ENCODE measurements around the gene LAMP1. TPM values are rescaled to one million over a fixed set of nuclear protein-coding genes. Genes with fewer than 3 reads are reported as not detected.

LAMP1 gene
- total RNA-seq, 2 experiments from 2014 or later: 72.2 to 80.7 TPM

DNA sequence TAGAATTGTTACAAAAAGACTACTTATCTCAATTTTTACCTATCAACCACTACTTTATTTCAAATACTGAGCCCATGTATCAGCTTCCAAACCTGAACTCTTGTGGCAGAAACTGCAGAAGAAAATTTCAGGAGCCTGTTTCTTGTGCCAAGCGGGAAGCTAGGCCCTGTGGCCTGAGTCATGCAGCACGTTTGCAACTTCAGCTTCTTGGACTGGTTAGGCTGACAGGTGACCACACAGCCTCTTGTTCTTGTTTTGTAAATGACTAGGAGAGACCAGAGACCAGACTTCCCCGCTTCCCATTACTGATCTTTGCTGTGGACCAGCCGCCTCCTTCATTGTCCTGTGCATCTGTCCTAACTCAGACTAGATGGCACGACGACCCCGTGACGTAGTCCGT lies 3.4 kb upstream of the LAMP1 start:
- Mint-ChIP-seq H3K27ac (peak overlapping the region; percentile 42), H3K36me3 (ENCODE audit: low read depth) (peaks cover 23% of the 10 kb centered on the region), H3K4me1 (ENCODE audit: low read depth) (peaks cover 32% of the 10 kb centered on the region), H3K27me3 (peaks cover 52% of the 10 kb centered on the region), H3K9me3 (peaks cover 2% of the 10 kb centered on the region), H3K4me3 (no peak overlapping the region)
- Histone ChIP-seq H3K9me3 (ENCODE audit: control insufficient read depth in 1 of 2, insufficient read depth in 1 of 2, low read length in 2 of 2) (peaks cover 0 to 4% of the 10 kb centered on the region in 2 experiments), H3K27me3 (ENCODE audit: control insufficient read depth in 1 of 2, insufficient read depth in 2 of 2, low read length in 2 of 2) (peaks cover 19 to 20% of the 10 kb centered on the region in 2 experiments), H3K4me3 (ENCODE audit: low read length) (no peak overlapping the region), H3K4me1 (ENCODE audit: insufficient read depth, low read length) (peaks cover 33% of the 10 kb centered on the region), H3K27ac (ENCODE audit: low read depth in 1 of 2, low read length in 2 of 2) (no peak overlapping the region), H3K36me3 (ENCODE audit: insufficient read depth, low read length) (no peaks in the 10 kb centered on the region)
- no peak for DNase-seq
- no peak for TF ChIP-seq CTCF (IDR thresholded peaks at IDR 0.05)
- CTCF ChIA-PET: no interaction called here
- POLR2A ChIA-PET: no interaction called here
- intact Hi-C loops (cut with DNase I, micrococcal nuclease): loop anchor here in 1 of 2 experiments (10.0 kb wide), 1 partner anchor 349 kb away; no protein-coding TSS in a partner anchor
- ATAC-seq (ENCODE audit: poor library complexity): no peak

DNA sequence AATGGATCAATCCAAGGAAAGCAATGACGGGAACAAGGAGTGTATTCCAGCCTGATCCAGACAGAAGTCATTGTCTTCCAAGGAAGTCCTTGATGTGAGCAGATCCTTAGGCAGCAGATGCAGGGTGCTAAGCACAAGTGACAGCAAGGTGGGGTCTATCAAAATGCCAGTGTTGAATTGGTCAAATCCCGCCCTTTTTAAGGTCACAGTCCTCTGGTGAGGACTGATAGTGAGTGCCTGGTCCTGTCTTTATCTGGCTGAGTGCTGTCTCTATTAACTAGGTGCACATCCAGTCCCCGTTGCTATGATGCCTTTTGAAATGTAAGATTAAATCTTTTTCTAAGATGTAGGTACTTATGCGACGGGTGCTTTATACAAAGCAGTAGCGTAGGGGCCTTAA lies 1.3 kb upstream of the LAMP1 start:
- no peak for ATAC-seq (ENCODE audit: poor library complexity)
- Mint-ChIP-seq H3K4me3 (peak overlapping the region; percentile 100), H3K9me3 (peaks cover 2% of the 10 kb centered on the region), H3K27me3 (peaks cover 31% of the 10 kb centered on the region), H3K27ac (peak overlapping the region; percentile 99), H3K4me1 (ENCODE audit: low read depth) (peaks cover 35% of the 10 kb centered on the region), H3K36me3 (ENCODE audit: low read depth) (peaks cover 24% of the 10 kb centered on the region)
- ChIA-PET POLR2A (interaction anchor here (2.8 kb wide), 1 partner anchor 87 kb away, joined by 22 read pairs; the partner anchor contains the start of genes CUL4A and PCID2), CTCF (no interaction called here)
- intact Hi-C loops (cut with DNase I, micrococcal nuclease): loop anchor here in 1 of 2 experiments (2.0 to 10.0 kb wide), 6 partner anchors 67 to 603 kb away; partner anchors contain the start of genes ATP11A, DCUN1D2, GRTP1 and PROZ
- no peak overlapping the region for H3K4me3 ChIP-seq (ENCODE audit: low read length)
- no peak for DNase-seq
- peaks cover 0 to 4% of the 10 kb centered on the region in 2 experiments for H3K9me3 ChIP-seq (ENCODE audit: control insufficient read depth in 1 of 2, insufficient read depth in 1 of 2, low read length in 2 of 2)
- peaks cover 3% of the 10 kb centered on the region for H3K36me3 ChIP-seq (ENCODE audit: insufficient read depth, low read length)
- TF ChIP-seq CTCF (IDR thresholded peaks at IDR 0.05): no peak
- peaks cover 41% of the 10 kb centered on the region for H3K4me1 ChIP-seq (ENCODE audit: insufficient read depth, low read length)
- H3K27ac ChIP-seq (ENCODE audit: low read depth in 1 of 2, low read length in 2 of 2): no peak overlapping the region
- H3K27me3 ChIP-seq (ENCODE audit: control insufficient read depth in 1 of 2, insufficient read depth in 2 of 2, low read length in 2 of 2): peaks cover 11 to 13% of the 10 kb centered on the region in 2 experiments

DNA sequence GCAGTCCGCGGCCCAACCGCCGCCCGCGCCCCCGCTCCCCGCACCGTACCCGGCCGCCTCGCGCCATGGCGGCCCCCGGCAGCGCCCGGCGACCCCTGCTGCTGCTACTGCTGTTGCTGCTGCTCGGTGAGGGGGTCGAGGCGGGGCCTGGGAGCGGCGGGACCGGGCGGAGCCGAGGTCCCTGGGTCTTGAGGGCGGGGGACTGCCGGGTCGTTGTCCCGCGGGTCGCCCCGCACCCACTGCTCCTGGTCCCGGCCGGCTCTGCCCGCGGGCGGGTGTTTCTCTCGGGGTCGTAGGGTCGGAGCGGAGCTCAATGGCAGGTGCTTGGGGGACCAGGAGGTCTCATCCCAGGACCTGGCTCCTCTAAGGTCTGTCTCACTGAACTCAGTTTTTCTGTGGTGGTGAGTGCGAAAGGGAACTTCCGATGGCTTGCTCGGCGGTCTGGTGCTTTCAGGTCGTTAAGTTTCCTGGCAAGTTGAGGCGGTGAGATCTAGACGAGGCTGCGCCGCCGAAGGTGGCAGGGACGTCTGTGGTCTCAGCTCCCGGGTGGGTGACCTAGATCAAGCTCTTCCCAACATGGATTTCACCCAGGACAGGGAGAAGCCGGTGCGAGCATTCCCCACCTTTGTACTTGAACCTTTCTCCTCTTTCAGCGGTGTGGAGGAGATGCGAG lies 467 bp downstream of the LAMP1 start:
- peaks cover 26% of the 10 kb centered on the region for H3K36me3 Mint-ChIP-seq (ENCODE audit: low read depth)

More for the DNA sequence above, 467 bp downstream of the LAMP1 start:
- ATAC-seq (ENCODE audit: poor library complexity) (peak; percentile 46), DNase-seq (peak; percentile 11 to 87 (median 36))
- H3K4me3 Mint-ChIP-seq: peak overlapping the region; percentile 97
- H3K9me3 Mint-ChIP-seq: peaks cover 2% of the 10 kb centered on the region
- Histone ChIP-seq H3K27ac (ENCODE audit: low read depth in 1 of 2, low read length in 2 of 2) (peak overlapping the region; percentile 82 to 88), H3K4me3 (ENCODE audit: low read length) (peak overlapping the region; percentile 77), H3K36me3 (ENCODE audit: insufficient read depth, low read length) (peaks cover 8% of the 10 kb centered on the region), H3K4me1 (ENCODE audit: insufficient read depth, low read length) (peaks cover 31% of the 10 kb centered on the region), H3K27me3 (ENCODE audit: control insufficient read depth in 1 of 2, insufficient read depth in 2 of 2, low read length in 2 of 2) (peaks cover 0 to 6% of the 10 kb centered on the region in 2 experiments), H3K9me3 (ENCODE audit: control insufficient read depth in 1 of 2, insufficient read depth in 1 of 2, low read length in 2 of 2) (peaks cover 0 to 4% of the 10 kb centered on the region in 2 experiments)
- H3K27me3 Mint-ChIP-seq: peaks cover 14% of the 10 kb centered on the region
- POLR2A ChIA-PET: interaction anchor here (0.7 to 2.8 kb wide), 8 partner anchors 11 to 709 kb away, joined by 3 to 22 read pairs (median 4); partner anchors contain the start of genes CUL4A, DCUN1D2 and PCID2
- no peak for TF ChIP-seq CTCF (IDR thresholded peaks at IDR 0.05)
- intact Hi-C loops (cut with DNase I, micrococcal nuclease): loop anchor here in 1 of 2 experiments (1.0 to 10.0 kb wide), 7 partner anchors 65 to 605 kb away; partner anchors contain the start of genes ATP11A, DCUN1D2, GRTP1 and PCID2
- peak overlapping the region; percentile 99 for H3K27ac Mint-ChIP-seq
- peaks cover 31% of the 10 kb centered on the region for H3K4me1 Mint-ChIP-seq (ENCODE audit: low read depth)
- CTCF ChIA-PET: interaction anchor here (2.0 kb wide), 1 partner anchor 96 kb away, joined by 5 read pairs; no protein-coding TSS in a partner anchor
